SU-DHL-6 (cell line): Measurements from ENCODE around the gene IL17RD.

ENCODE experiments used
- H2AFZ ChIP-seq: fragments of 200-600 bp; sonication (generic); 2 replicates; pipeline ENCODE4 v1.6.1; 2014; ENCODE audit warnings: low read depth, mild to moderate bottlenecking, moderate library complexity, mixed read lengths, antibody characterized with exemption, low read length; ENCODE audit not compliant: severe bottlenecking
- H3F3A ChIP-seq: fragments of 200-600 bp; shearing (Covaris generic); 2 replicates; pipeline ENCODE4 v1.6.0; 2016; ENCODE audit warnings: antibody characterized with exemption, mild to moderate bottlenecking; ENCODE audit not compliant: insufficient read depth
- H3K27ac ChIP-seq: fragments of 200-600 bp; sonication (generic); 2 replicates; pipeline ENCODE4 v1.5.1; 2016; ENCODE audit warnings: low read depth, mild to moderate bottlenecking, low read length, moderate library complexity, mixed read lengths
- H3K27me3 ChIP-seq: fragments of 200-600 bp; sonication (generic), shearing (Covaris generic); 2 replicates; pipeline ENCODE4 v1.6.0; 2014; ENCODE audit warnings: mild to moderate bottlenecking, low read length
- H3K36me3 ChIP-seq: fragments of 200-600 bp; sonication (generic); 2 replicates; pipeline ENCODE4 v1.6.1; 2014; ENCODE audit warnings: mild to moderate bottlenecking, low read length, mixed read lengths
- H3K4me2 ChIP-seq: fragments of 300-600, 200-600 bp; shearing (Covaris generic), sonication (generic); 2 replicates; pipeline ENCODE4 v1.6.0; 2014; ENCODE audit warnings: low read length, low read depth, mild to moderate bottlenecking; ENCODE audit not compliant: poor library complexity, severe bottlenecking
- H3K4me3 ChIP-seq: fragments of 200-600 bp; sonication (generic); 2 replicates; pipeline ENCODE4 v1.5.1; 2014; ENCODE audit warnings: antibody characterized with exemption, low read length, mild to moderate bottlenecking, mixed read lengths; ENCODE audit not compliant: insufficient read depth, poor library complexity, severe bottlenecking
- H3K79me2 ChIP-seq: fragments of 200-600 bp; sonication (generic); 2 replicates; pipeline ENCODE4 v1.6.1; 2014; ENCODE audit warnings: mild to moderate bottlenecking, low read length, moderate library complexity; ENCODE audit not compliant: insufficient read depth
- H3K9ac ChIP-seq: fragments of 200-600 bp; sonication (generic); 2 replicates; pipeline ENCODE4 v1.7.0; 2014; ENCODE audit warnings: mild to moderate bottlenecking, low read length
- H3K9me2 ChIP-seq: fragments of 200-600 bp; sonication (generic); replicated peaks from 2 replicates; pipeline ENCODE4 v1.6.1; 2014; ENCODE audit warnings: low read length; ENCODE audit not compliant: insufficient read depth
- H3K9me3 ChIP-seq: fragments of 200-600 bp; sonication (generic); 2 replicates; pipeline ENCODE4 v1.6.1; 2014; ENCODE audit warnings: low read length, mixed read lengths; ENCODE audit not compliant: insufficient read depth
- H4K20me1 ChIP-seq: fragments of 200-600 bp; sonication (generic); 2 replicates; pipeline ENCODE4 v1.6.1; 2014; ENCODE audit warnings: low read depth, mild to moderate bottlenecking, antibody characterized with exemption, low read length, moderate library complexity, mixed read lengths
- EZH2phosphoT487 ChIP-seq: fragments of 200-600 bp; sonication (generic), shearing (Covaris generic); conservative IDR thresholded peaks from 2 replicates; pipeline ENCODE4 v1.6.1; 2018; ENCODE audit warnings: mild to moderate bottlenecking, antibody characterized with exemption, low read length, moderate library complexity, mixed read lengths
- TF ChIP-seq, protein P1 (sequence below): fragments of 200-600 bp; sonication (generic); IDR thresholded peaks from one replicate; pipeline ENCODE4 v1.5.1; 2017; ENCODE audit warnings: antibody characterized with exemption, mild to moderate bottlenecking, low read length, moderate library complexity; ENCODE audit not compliant: insufficient read depth, poor library complexity, severe bottlenecking

Gene IL17RD

GRCh38 chr3:57164657-57165573, at the start of gene IL17RD:
IL17RD (minus strand) TSS chr3:57165353; CDS start chr3:57165286, 67 bp downstream.
- Histone ChIP-seq H3K9me2 (no peaks in the 10 kb centered on the region), H3F3A (no peaks in the 10 kb centered on the region), H3K4me3 (peak within 1 kb of the TSS; percentile 54), H2AFZ (no peak within 1 kb of the TSS), H3K9me3 (no peaks in the 10 kb centered on the region), H3K27ac (no peak within 1 kb of the TSS), H3K27me3 (no peaks in the 10 kb centered on the region; the same call in 1 of the 2 replicates), H3K79me2 (no peaks in the 10 kb centered on the region), H3K9ac (peak within 1 kb of the TSS; percentile 19; the same call in 1 of the 2 replicates), H3K4me2 (peak within 1 kb of the TSS; percentile 43), H4K20me1 (no peaks in the 10 kb centered on the region), H3K36me3 (no peaks in the 10 kb centered on the region)
- TF ChIP-seq EZH2phosphoT487, result no peak
- TF ChIP-seq, protein P1, sequence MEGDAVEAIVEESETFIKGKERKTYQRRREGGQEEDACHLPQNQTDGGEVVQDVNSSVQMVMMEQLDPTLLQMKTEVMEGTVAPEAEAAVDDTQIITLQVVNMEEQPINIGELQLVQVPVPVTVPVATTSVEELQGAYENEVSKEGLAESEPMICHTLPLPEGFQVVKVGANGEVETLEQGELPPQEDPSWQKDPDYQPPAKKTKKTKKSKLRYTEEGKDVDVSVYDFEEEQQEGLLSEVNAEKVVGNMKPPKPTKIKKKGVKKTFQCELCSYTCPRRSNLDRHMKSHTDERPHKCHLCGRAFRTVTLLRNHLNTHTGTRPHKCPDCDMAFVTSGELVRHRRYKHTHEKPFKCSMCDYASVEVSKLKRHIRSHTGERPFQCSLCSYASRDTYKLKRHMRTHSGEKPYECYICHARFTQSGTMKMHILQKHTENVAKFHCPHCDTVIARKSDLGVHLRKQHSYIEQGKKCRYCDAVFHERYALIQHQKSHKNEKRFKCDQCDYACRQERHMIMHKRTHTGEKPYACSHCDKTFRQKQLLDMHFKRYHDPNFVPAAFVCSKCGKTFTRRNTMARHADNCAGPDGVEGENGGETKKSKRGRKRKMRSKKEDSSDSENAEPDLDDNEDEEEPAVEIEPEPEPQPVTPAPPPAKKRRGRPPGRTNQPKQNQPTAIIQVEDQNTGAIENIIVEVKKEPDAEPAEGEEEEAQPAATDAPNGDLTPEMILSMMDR, result no peak

DNA sequence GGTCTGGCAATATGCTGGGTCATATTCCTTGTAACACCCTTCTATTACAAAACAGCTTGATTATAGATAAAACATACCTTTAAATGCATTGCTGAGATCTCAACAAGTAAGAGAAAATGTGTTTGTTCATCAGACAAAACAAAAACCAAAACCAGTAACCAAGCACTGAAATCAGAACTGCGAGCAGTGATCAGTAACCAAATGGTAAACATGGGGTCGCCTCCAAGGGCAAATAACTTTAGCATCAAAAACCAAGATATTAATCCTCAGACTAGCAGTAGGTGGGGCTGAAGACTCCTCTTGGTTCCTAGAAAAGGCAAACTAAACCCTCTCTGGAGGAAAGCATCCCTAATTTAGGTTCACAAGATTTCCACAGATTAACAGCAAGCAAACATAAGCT, 41.3 kb upstream of the IL17RD start:
- H4K20me1 ChIP-seq, result no peaks in the 10 kb centered on the region
- no peaks in the 10 kb centered on the region for H3K27me3 ChIP-seq
- H3K27ac ChIP-seq, result no peak overlapping the region
- H3F3A ChIP-seq, result no peaks in the 10 kb centered on the region
- no peak overlapping the region for H3K4me2 ChIP-seq
- no peak overlapping the region for H3K9ac ChIP-seq
- TF ChIP-seq, protein P1, result no peak
- TF ChIP-seq EZH2phosphoT487, result no peak
- no peaks in the 10 kb centered on the region for H3K9me2 ChIP-seq
- H3K79me2 ChIP-seq, result no peaks in the 10 kb centered on the region
- no peaks in the 10 kb centered on the region for H3K36me3 ChIP-seq
- H3K4me3 ChIP-seq, result no peak overlapping the region
- H3K9me3 ChIP-seq, result no peaks in the 10 kb centered on the region
- H2AFZ ChIP-seq, result no peak overlapping the region

DNA sequence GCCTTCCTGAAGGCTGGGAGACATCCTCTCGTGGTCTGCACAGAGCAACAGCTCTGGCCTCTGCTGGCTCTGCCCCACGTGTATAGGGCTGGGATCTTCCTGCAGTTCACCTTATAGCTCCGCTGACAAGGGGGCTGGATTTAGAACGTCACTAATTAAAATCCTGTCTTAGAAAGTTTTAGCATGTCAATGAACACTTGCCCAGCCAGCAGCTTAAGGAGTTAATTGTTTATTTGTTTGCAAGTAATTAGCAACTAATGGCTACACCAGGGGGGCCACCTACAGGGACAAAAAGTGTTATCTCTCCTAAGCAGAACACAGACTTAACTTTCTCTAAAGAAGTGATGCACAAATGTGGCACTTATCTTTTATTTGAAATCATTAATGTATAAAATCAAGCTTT, 34.7 kb upstream of the IL17RD start, which contains the start of gene HESX1:
HESX1 (minus strand) TSS at position 84 of the 403 bp plus-strand sequence; CDS start at position 24, 60 bp downstream.
- no peak within 1 kb of the TSS for H3K4me2 ChIP-seq

More for the DNA sequence above, 34.7 kb upstream of the IL17RD start, which contains the start of gene HESX1:
- Histone ChIP-seq H3K36me3 (0 out of 2 replicates have a peak, but pooled peaks cover 4% of the 10 kb centered on the region), H2AFZ (no peak within 1 kb of the TSS), H3F3A (no peaks in the 10 kb centered on the region), H3K9me2 (no peaks in the 10 kb centered on the region), H3K27me3 (no peaks in the 10 kb centered on the region), H3K9me3 (no peaks in the 10 kb centered on the region), H4K20me1 (no peaks in the 10 kb centered on the region), H3K4me3 (no peak within 1 kb of the TSS), H3K27ac (no peak within 1 kb of the TSS), H3K9ac (no peak within 1 kb of the TSS), H3K79me2 (no peaks in the 10 kb centered on the region)
- TF ChIP-seq, protein P1, result no peak
- no peak for TF ChIP-seq EZH2phosphoT487
